ENCODE measurements around the gene G0S2.

The G0S2 gene

DNA sequence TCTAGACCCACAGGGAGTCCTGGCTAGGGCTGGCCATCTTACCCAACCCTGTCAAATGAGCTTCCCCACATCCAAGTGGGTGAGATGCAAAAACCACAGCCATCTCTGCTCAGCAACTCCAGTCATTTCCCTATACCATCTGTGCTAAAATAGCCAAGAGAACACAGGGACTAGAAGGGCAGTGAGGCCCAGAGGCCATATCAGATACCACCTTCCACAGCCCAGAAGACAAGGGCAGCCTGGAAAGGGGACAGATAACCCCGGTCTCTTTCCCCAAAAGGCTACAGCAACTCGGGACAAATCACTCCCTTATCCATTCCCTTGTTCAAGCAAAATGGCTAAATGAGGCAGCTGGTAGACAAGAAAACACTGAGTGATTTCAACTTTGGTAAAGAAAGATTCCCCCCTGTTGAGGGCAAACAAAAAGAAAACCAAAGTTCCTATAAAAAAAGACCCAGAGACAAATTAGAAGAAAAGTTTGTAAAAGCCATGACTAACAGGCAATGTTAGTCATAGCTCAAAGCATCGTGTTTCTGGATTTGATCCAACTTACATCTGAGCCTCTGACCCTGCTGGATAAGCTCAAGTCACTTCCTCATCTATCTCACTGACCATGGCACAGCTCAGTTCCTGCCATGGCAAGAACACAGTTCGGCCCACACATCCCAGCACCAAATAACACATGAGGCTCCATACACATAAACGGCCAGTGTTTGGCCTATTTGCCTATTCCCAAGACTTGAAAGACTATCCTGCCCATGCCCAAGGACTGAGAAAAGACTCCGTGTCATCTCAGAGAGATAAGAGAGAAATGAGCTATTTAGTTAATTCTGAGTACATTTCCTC, 26.1 kb upstream of the G0S2 start:
- no peak for DNase-seq

DNA sequence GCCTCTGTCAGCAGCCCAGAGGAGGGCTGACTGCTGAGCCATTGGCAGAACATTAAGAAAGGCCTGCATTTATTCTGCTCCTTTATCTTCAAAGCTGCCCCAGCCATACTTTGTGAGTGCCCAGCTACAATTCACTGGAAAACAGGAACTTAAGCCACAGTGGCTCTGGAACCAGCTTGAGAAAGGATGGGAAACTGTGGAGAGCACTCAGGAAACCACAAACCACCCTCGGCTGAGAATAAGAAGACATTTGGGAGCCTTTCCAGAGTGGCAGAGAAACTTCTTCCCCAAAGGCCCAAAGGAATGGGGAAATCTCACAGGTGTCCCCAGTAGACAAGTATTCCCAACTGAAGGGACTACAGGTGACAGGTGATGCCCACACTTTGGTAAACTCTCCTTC, 24.8 kb upstream of the G0S2 start:
- DNase-seq, result no peak

DNA sequence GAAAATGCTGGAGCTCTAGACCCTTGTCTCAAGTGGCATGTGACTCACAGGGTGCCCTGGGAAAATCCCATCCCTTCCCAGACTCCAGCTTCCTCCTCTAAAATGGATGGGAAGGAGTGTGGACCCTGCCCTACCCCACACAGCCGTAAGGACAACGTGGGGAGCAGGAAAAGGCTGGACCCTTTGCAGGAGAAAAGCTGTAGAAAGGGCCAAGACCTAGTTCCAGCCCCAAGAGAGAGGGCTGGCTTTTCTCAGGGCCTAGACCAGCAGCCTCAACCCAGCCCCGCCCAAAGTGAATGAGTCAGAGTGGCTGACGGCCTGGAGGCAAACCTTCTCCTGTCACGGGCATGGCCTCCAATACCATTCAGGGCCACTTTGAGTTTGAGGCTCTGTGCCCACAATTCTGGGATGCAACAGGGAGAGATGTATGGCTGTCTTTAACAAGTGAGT, 24.0 kb upstream of the G0S2 start:
- peak; percentile 48 to 53 for DNase-seq

DNA sequence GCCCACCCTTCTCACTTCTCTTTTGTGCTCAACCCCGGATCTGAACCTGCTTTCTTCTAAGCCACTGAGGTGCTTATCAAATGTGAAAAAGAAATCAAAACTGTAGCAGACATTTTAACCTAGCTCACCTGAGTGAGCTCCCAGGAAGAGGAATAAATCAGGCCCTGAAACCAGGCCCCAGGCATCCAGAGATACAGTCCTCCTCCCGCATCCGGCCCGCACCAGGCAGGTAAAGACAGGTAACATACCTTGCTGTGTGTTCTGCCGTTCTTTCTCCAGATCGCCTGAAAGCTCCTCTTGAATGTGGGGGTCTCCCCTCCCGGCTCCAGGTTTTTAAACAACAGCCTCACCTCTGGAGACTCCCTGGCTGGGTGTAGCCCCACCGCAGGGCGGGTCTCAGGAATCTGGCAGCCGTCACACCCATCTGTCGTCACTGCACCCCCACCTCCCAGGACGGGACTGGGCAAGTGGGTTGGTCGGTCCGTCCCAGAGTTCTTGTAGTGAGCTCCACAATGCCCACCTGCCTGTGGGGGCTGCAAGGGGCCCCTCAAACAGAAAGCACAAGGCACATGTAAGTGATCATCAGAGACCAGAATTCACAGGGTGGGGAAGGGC, 23.0 kb upstream of the G0S2 start, which contains the start of gene LAMB3:
LAMB3 (minus strand) TSS at position 305 of the 615 bp plus-strand sequence. CDS start 1,481 bp downstream, outside the sequence.
- no peak for DNase-seq

GRCh38 chr1:209652873-209653401, 22.3 kb upstream of the G0S2 start:
- peak; percentile 32 to 66 for DNase-seq

DNA sequence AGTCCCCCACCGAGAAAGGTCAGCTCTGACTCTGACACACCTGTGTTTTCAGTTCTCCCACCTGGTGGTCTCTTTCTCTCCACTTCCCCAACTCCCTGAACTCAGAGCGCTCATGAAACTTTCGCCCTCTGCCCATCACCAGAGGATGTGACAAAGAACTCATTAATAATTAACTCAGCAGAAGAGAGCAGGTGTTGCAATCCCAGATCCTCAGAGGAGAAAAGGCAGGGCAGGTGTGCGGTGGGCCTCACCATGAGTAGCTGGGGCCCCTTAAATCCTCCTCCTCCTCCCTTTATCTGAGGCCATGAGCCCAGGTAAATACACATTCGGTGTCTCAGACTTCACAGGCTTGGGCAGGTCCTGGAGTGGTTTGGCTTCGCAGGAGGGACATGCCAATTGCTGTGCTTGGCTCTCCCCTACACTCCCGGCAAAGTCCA, 21.3 kb upstream of the G0S2 start:
- no peak for DNase-seq

GRCh38 chr1:209655411-209656231, 19.6 kb upstream of the G0S2 start:
- no peak for DNase-seq

GRCh38 chr1:209657140-209657879, 17.9 kb upstream of the G0S2 start:
- no peak for DNase-seq

- no peak for DNase-seq
Observed at GRCh38 chr1:209657918-209658317, 17.3 kb upstream of the G0S2 start.

DNA sequence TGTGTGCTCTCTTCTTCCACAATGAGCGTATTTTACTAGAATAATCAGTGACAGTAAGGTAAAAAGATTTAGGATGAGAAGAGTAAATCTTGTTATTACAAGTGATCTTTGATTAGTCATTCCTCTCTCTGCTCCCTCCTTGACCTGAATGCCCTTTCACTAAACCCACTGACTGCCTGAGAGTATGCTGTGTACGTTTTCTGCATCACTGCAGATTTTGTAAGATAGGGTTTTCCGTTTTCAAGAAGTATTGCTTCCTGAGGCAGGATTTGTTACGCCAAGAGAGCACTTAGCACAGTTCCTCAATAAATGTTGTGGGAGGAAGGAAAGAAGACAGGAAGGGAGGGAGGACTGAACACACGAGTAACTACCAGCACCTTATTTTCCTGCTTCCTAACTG, 15.3 kb upstream of the G0S2 start:
- no peak for DNase-seq

DNA sequence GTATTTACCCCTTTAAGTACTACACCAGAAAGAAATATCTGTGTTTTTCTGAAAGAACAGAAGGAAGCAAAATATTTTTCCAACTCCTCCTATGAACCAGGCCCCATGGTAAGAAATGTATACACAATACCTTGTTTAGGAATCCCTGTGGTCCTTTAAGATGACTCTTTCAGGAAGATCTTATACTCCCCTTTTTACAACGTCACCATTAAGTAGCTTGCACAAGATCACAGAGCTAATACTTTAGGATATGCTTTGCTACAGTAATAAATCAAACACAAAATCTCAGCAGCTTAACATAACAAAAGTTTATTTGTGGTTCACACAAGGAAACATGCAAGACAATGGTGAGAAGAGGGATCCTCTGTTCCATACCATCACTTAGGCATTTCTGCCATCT, 14.1 kb upstream of the G0S2 start:
- DNase-seq, result no peak

- no peak for DNase-seq
Observed at GRCh38 chr1:209662879-209663327, 12.3 kb upstream of the G0S2 start.

DNA sequence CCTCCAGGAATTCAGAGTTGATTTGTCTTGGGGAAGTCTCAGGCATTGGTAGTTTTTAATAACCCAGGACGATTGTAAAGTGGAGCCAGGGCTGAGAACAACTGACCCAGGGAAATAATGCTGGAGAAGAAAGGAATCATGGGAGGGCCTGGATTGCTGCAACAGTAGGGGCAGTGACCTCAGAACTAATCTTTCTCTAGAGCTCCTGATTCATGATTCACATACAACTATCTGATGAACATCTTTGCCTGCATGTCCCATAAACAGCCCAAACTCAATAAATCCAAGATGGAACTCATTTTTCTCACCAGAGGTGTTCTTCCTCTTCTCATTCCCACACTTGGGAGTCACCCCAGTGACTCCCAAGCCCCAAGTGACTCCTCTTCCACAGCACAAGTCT, 8.1 kb upstream of the G0S2 start:
- no peak for DNase-seq

- DNase-seq, result no peak
Observed at GRCh38 chr1:209667708-209668107, 7.5 kb upstream of the G0S2 start.

DNA sequence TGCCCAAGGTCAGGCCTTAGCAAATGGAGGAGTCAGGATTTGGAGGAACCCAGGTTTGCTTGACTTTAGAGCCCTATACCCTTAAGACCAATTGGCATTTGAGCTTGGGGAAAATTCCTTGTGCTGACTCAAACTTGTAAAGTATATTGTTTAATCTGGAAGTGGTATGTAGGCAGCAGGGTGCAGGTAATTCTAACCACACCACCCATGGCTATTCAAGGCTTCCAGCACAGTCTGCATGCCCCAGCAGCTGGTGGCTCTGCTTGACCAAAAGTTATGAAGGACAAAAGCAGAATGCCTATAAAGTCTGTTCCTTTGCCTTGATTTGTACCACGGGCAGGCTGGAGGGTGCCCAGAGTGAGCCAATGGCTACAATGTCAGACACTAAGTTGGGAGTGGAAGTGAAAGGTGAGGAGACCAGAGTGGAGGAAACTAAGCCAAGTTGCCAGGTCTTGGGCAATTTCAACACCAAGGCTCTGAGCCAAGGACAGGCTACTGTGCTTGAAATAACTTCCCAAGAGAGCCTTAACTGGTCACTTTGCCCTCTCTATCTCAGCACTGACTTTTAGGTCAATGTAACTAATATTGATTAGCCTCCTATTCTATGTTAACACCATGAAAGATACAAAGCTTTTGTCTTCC, 4.7 kb upstream of the G0S2 start:
- no peak for DNase-seq

- DNase-seq, result peak in 1 of 2 experiments; percentile 12
Observed at GRCh38 chr1:209672705-209673630, 2.2 kb upstream of the G0S2 start.

DNA sequence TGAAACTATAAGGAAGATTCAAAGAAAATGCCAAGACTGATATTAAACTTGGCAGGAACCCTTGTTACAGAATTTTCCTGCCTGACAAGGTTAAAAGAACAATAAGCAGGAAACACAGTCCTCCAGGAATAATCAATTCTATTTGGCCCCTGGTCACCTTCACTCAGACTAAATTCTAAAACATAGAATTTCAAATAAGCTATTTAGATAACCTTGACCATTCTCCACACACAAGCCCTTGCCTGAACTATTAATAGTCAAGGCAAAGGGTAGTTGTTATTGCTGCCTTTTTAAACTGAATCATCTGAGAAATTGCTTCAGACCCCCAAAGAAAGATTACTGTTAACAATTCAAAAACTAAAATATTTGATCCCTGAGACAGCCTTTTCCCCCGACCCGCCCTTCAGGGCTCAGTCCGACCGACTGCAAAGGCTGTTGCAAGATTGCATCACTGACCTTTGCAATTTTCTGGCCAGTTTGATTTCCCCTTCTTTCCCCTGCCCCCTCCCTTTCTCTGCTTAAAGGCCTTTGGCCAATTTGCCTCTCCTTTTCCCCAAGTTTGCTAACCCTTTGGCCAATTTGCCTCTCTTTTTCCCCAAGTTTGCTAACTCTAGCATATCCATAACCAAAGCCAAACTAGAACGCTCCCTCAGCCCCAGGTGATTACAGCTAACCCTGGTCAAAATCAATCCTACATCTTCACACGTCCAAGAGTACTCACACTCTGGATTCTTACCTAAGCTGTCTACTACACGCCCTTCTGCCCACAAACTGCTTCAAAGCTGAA, 1.4 kb upstream of the G0S2 start:
- no peak for DNase-seq

DNA sequence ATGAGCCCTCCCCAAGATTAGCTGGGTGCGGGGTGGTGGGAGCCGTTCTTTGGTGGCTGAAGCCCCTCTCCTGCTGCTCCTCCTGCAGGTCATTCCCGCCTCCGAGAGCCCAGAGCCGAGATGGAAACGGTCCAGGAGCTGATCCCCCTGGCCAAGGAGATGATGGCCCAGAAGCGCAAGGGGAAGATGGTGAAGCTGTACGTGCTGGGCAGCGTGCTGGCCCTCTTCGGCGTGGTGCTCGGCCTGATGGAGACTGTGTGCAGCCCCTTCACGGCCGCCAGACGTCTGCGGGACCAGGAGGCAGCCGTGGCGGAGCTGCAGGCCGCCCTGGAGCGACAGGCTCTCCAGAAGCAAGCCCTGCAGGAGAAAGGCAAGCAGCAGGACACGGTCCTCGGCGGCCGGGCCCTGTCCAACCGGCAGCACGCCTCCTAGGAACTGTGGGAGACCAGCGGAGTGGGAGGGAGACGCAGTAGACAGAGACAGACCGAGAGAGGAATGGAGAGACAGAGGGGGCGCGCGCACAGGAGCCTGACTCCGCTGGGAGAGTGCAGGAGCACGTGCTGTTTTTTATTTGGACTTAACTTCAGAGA, 448 bp downstream of the G0S2 start:
- DNase-seq, result no peak

- DNase-seq, result no peak
Observed at GRCh38 chr1:209678981-209679539, 3.8 kb downstream of the G0S2 start.

Measured in stimulated activated CD4-positive, alpha-beta T cell treated with anti-CD3 and anti-CD28 coated beads, Interleukin-4, amount 100 ng/mL, for 4 hours (primary cell).